ENCODE results near the gene SPATA13. TPM values are rescaled to one million over a fixed set of nuclear protein-coding genes. Genes with fewer than 3 reads are reported as not detected.
A peak's percentile ranks its signal among the peaks of the same experiment; 100 is the strongest.

SPATA13 gene
- total RNA-seq, 2 donors from 2014 or later, result 19.4 to 24.8 TPM

DNA sequence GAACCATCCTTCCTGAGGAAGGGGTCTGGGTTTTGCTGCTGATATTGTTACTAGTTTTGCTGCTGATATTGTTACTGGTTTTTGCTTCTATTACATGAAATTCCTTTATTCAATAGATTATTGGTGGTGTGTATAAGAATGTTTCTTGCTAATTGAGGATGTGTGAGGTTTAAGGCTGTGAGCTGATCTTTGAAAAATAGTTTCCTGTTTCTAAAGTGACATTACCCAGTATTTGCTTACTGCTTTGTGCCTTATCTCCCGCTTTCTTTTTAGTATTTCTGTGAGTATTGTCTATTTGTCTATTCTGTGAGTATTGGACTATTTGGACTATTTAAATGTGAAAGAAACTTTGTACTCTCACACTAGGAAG is 110.7 kb downstream of the SPATA13 start:
- H3K36me3 Mint-ChIP-seq (ENCODE audit: low read depth), result no peaks in the 10 kb centered on the region
- peaks cover 14% of the 10 kb centered on the region for H3K4me1 Mint-ChIP-seq
- Histone ChIP-seq H3K36me3 (ENCODE audit: control insufficient read depth, insufficient read depth, low read length) (no peaks in the 10 kb centered on the region), H3K4me3 (ENCODE audit: low read length) (no peak overlapping the region), H3K27ac (ENCODE audit: low read depth, low read length) (peak overlapping the region; percentile 72), H3K9ac (ENCODE audit: extremely low read depth, low read length, poor library complexity, severe bottlenecking) (no peak overlapping the region), H3K27me3 (ENCODE audit: control insufficient read depth, insufficient read depth, low read length, poor library complexity, severe bottlenecking) (no peaks in the 10 kb centered on the region), H3K9me3 (ENCODE audit: control insufficient read depth, low read length) (no peaks in the 10 kb centered on the region), H3K4me1 (ENCODE audit: control insufficient read depth, insufficient read depth, low read length) (no peaks in the 10 kb centered on the region)
- H3K9me3 Mint-ChIP-seq, result no peaks in the 10 kb centered on the region
- no peak overlapping the region for H3K4me3 Mint-ChIP-seq
- no peaks in the 10 kb centered on the region for H3K27me3 Mint-ChIP-seq (ENCODE audit: insufficient read depth)
- DNase-seq, result no peak
- WGBS, 2 experiments (ENCODE audit: insufficient coverage in 1 of 2, insufficient read length in 1 of 2), result 86% methylated on average over 1 of the region's 1 CpG; no CpG with 5 or more reads in 1 of the 2 experiments
- peak overlapping the region; percentile 27 for H3K27ac Mint-ChIP-seq
- TF ChIP-seq, protein P1, sequence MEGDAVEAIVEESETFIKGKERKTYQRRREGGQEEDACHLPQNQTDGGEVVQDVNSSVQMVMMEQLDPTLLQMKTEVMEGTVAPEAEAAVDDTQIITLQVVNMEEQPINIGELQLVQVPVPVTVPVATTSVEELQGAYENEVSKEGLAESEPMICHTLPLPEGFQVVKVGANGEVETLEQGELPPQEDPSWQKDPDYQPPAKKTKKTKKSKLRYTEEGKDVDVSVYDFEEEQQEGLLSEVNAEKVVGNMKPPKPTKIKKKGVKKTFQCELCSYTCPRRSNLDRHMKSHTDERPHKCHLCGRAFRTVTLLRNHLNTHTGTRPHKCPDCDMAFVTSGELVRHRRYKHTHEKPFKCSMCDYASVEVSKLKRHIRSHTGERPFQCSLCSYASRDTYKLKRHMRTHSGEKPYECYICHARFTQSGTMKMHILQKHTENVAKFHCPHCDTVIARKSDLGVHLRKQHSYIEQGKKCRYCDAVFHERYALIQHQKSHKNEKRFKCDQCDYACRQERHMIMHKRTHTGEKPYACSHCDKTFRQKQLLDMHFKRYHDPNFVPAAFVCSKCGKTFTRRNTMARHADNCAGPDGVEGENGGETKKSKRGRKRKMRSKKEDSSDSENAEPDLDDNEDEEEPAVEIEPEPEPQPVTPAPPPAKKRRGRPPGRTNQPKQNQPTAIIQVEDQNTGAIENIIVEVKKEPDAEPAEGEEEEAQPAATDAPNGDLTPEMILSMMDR (conservative IDR thresholded peaks at IDR 0.05), result no peak

DNA sequence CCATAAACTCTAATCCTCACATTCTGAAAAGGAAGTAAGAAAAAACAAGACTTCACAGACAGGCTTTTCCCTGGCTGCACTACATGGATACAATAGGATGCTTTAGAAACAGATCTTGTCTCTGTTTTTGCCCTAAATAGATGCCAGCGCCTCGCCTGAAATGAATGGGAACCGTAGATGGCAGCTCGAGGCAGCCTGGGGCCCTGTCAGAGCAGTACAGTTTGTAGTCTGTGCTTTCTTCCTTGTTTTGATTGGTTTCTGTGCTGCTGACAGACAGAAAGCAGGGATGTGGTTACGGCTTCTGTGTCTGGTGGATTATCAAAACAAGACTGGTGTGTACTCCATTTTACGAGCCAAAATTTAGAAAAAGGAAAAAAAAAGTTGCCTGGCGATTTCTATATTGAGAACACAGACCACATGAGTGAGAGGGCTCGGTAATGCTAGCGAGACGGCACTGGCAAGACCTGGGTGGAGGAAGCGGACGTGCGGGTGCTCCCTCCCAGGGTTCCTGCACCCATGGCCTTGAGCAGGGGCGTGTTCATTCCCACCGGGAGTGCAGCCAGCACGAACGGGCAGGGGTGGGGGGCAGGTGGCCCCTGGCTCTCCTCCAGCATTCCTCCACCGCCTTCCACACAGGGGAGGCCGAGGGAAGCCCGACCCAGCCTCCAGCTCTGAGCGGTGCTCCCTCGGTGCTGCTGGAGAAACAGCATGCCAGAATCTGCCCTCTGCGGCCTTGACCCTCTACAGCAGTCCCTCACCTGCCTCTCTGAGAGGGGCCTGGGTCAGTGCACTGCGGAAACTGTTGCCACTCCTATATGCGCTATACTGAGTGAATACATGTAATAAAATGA is 111.3 kb downstream of the SPATA13 start:
- H3K9ac ChIP-seq (ENCODE audit: extremely low read depth, low read length, poor library complexity, severe bottlenecking), result no peak overlapping the region
- DNase-seq, result peak; percentile 39
- no peaks in the 10 kb centered on the region for H3K36me3 ChIP-seq (ENCODE audit: control insufficient read depth, insufficient read depth, low read length)
- Mint-ChIP-seq H3K27ac (no peak overlapping the region), H3K4me1 (peaks cover 14% of the 10 kb centered on the region), H3K36me3 (ENCODE audit: low read depth) (no peaks in the 10 kb centered on the region), H3K27me3 (ENCODE audit: insufficient read depth) (no peaks in the 10 kb centered on the region), H3K9me3 (no peaks in the 10 kb centered on the region), H3K4me3 (no peak overlapping the region)
- no peaks in the 10 kb centered on the region for H3K9me3 ChIP-seq (ENCODE audit: control insufficient read depth, low read length)
- peak overlapping the region; percentile 72 for H3K27ac ChIP-seq (ENCODE audit: low read depth, low read length)
- H3K27me3 ChIP-seq (ENCODE audit: control insufficient read depth, insufficient read depth, low read length, poor library complexity, severe bottlenecking), result no peaks in the 10 kb centered on the region
- 92 to 93% methylated on average over 8 to 25 of the region's 25 CpGs for WGBS, 2 experiments (ENCODE audit: insufficient coverage in 1 of 2, insufficient read length in 1 of 2)
- no peaks in the 10 kb centered on the region for H3K4me1 ChIP-seq (ENCODE audit: control insufficient read depth, insufficient read depth, low read length)
- TF ChIP-seq, protein P1 (conservative IDR thresholded peaks at IDR 0.05), result no peak
- H3K4me3 ChIP-seq (ENCODE audit: low read length), result no peak overlapping the region

DNA sequence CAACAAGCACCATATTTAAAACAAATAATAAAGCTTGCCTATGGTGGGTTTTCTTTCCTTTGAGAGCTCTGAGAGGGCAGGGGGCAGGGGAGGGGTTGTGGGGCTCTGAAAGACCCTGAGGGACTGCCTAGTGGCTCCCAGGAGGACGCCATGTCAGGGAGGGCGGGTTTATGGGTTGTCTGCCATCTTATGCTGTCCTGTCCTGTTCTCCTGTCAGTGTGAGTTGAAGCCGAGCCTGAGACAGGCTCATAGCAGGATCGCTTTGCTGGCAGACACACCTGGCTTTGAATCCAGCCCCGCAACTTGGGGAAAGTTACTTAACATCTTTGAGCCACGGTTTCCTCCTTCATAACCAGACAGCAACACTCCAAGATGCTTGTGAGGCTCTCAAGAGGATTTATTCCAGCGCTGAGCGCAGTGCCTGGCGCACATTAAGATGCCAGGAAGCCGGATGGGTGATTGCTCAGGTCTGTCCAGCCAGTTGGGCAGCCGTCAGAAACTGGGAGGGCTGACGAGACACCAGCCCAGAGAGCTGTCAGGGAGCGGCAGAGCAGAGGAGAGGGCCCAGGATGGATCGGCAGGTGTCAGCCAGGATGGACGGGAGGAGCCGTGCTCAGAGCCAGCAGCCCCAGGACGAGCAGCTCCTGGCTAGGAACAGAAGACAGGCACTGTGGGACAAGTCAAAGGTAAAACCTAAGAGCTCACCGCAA is 112.1 kb downstream of the SPATA13 start:
- no peak overlapping the region for H3K4me3 ChIP-seq (ENCODE audit: low read length)
- H3K4me3 Mint-ChIP-seq, result no peak overlapping the region
- H3K27ac Mint-ChIP-seq, result no peak overlapping the region

More for the DNA sequence above, 112.1 kb downstream of the SPATA13 start:
- Mint-ChIP-seq H3K4me1 (peaks cover 14% of the 10 kb centered on the region), H3K36me3 (ENCODE audit: low read depth) (no peaks in the 10 kb centered on the region), H3K27me3 (ENCODE audit: insufficient read depth) (no peaks in the 10 kb centered on the region), H3K9me3 (no peaks in the 10 kb centered on the region)
- 87 to 88% methylated on average over 12 to 18 of the region's 18 CpGs for WGBS, 2 experiments (ENCODE audit: insufficient coverage in 1 of 2, insufficient read length in 1 of 2)
- Histone ChIP-seq H3K27me3 (ENCODE audit: control insufficient read depth, insufficient read depth, low read length, poor library complexity, severe bottlenecking) (no peaks in the 10 kb centered on the region), H3K27ac (ENCODE audit: low read depth, low read length) (peak overlapping the region; percentile 72), H3K4me1 (ENCODE audit: control insufficient read depth, insufficient read depth, low read length) (no peaks in the 10 kb centered on the region), H3K9ac (ENCODE audit: extremely low read depth, low read length, poor library complexity, severe bottlenecking) (no peak overlapping the region), H3K36me3 (ENCODE audit: control insufficient read depth, insufficient read depth, low read length) (no peaks in the 10 kb centered on the region), H3K9me3 (ENCODE audit: control insufficient read depth, low read length) (no peaks in the 10 kb centered on the region)
- DNase-seq, result peak; percentile 21
- TF ChIP-seq, protein P1 (conservative IDR thresholded peaks at IDR 0.05), result no peak

Data from endodermal cell (in vitro differentiated cells).